ENCODE measurements around the gene TBCK. TPM values are rescaled to one million over a fixed set of nuclear protein-coding genes. Genes with fewer than 3 reads are reported as not detected.

Gene TBCK
- total RNA-seq, 1 donor from 2014 or later: 81.4 TPM

DNA sequence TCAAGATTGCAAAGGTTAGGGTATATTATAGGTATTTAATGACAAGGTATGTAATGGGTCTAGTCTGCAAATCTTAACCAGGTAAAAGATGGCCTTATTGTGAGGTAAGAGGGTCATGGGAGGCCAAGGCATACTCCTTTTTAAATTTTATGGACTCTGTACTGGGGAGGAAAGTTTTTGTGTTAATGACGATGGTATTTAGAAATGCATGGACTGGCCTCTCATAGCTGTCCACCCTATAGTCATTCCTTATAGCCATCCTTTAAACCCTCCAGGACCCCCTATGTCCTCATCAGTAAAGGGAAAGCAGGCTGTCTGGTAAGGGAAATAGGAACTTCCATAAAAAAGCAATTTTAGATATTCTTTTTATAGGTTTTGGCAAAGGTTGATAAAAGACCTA lies 1.8 kb upstream of the TBCK start:
- no peak for DNase-seq
- TF ChIP-seq, protein P1, sequence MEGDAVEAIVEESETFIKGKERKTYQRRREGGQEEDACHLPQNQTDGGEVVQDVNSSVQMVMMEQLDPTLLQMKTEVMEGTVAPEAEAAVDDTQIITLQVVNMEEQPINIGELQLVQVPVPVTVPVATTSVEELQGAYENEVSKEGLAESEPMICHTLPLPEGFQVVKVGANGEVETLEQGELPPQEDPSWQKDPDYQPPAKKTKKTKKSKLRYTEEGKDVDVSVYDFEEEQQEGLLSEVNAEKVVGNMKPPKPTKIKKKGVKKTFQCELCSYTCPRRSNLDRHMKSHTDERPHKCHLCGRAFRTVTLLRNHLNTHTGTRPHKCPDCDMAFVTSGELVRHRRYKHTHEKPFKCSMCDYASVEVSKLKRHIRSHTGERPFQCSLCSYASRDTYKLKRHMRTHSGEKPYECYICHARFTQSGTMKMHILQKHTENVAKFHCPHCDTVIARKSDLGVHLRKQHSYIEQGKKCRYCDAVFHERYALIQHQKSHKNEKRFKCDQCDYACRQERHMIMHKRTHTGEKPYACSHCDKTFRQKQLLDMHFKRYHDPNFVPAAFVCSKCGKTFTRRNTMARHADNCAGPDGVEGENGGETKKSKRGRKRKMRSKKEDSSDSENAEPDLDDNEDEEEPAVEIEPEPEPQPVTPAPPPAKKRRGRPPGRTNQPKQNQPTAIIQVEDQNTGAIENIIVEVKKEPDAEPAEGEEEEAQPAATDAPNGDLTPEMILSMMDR (IDR thresholded peaks at IDR 0.05; ENCODE audit: partially characterized antibody, unreplicated experiment): no peak
- H3K4me3 Mint-ChIP-seq (ENCODE audit: unreplicated experiment): no peak overlapping the region
- peaks cover 8% of the 10 kb centered on the region for H3K9me3 Mint-ChIP-seq (ENCODE audit: unreplicated experiment)
- no peaks in the 10 kb centered on the region for H3K27me3 Mint-ChIP-seq (ENCODE audit: unreplicated experiment)
- H3K4me1 Mint-ChIP-seq (ENCODE audit: low read depth, unreplicated experiment): peaks cover 3% of the 10 kb centered on the region
- H3K27ac Mint-ChIP-seq (ENCODE audit: unreplicated experiment): no peak overlapping the region
- peaks cover 7% of the 10 kb centered on the region for H3K36me3 Mint-ChIP-seq (ENCODE audit: unreplicated experiment)

DNA sequence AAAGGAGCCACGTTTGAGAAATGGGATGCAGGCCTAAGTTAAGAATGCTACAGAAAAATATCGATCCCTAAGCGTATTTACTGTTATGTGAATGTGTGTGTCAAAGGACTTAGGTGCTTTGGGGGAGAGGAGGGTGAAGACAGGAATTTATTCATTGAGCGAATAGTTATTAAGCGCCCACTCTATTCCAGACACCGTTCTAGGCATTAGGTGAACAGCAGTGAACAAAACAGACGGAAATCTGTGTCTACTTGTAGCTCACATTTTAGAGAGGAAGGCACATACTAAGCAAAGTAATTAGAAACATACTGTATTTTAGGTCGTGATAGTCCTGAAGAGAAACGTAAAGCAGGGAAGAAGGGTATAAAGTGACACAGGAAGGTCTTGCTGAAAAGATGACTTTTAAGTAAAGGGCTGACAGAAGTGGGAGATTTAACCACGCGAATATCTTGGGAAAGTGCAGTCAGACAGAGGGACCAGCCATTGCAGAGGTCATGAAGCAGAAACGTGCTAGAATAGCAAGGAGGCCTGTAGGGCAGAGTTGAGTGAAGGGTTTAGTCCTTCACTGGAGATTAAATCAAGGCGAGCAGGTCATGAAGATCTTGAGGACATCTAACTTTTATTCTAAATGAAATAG lies 882 bp upstream of the TBCK start:
- no peaks in the 10 kb centered on the region for H3K27me3 Mint-ChIP-seq (ENCODE audit: unreplicated experiment)
- no peak for DNase-seq
- H3K9me3 Mint-ChIP-seq (ENCODE audit: unreplicated experiment): peaks cover 6% of the 10 kb centered on the region
- TF ChIP-seq, protein P1 (IDR thresholded peaks at IDR 0.05; ENCODE audit: partially characterized antibody, unreplicated experiment): no peak
- peaks cover 7% of the 10 kb centered on the region for H3K36me3 Mint-ChIP-seq (ENCODE audit: unreplicated experiment)
- H3K27ac Mint-ChIP-seq (ENCODE audit: unreplicated experiment): no peak overlapping the region
- no peak overlapping the region for H3K4me3 Mint-ChIP-seq (ENCODE audit: unreplicated experiment)
- H3K4me1 Mint-ChIP-seq (ENCODE audit: low read depth, unreplicated experiment): peaks cover 1% of the 10 kb centered on the region

DNA sequence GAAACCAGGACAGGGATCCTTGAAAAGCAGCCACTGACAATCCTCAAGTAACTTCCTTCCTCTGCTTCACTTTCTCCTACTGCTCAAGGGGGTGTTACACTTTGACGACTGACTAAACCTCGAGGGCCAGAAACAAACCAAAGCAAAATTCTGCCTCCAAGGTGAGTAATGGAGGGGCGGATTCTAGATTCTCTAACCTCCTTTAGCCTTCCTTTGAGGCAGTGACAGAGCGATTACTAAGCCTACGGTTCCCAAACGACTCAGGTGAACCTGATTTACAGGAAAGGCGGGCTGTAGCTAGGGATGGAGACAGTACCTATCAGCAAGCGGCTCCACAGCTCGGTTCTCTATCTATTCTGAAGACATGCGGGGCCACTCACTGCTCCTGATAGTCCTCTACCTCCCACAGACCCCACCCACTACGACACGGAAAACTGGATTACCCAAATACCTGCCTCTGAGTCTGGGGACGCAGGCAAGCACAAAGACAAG lies 487 bp downstream of the TBCK start:
- H3K4me1 Mint-ChIP-seq (ENCODE audit: low read depth, unreplicated experiment): no peaks in the 10 kb centered on the region
- no peak overlapping the region for H3K4me3 Mint-ChIP-seq (ENCODE audit: unreplicated experiment)
- H3K36me3 Mint-ChIP-seq (ENCODE audit: unreplicated experiment): peaks cover 6% of the 10 kb centered on the region
- TF ChIP-seq, protein P1 (IDR thresholded peaks at IDR 0.05; ENCODE audit: partially characterized antibody, unreplicated experiment): no peak
- H3K27ac Mint-ChIP-seq (ENCODE audit: unreplicated experiment): no peak overlapping the region
- no peak for DNase-seq
- H3K9me3 Mint-ChIP-seq (ENCODE audit: unreplicated experiment): peaks cover 6% of the 10 kb centered on the region
- no peaks in the 10 kb centered on the region for H3K27me3 Mint-ChIP-seq (ENCODE audit: unreplicated experiment)

DNA sequence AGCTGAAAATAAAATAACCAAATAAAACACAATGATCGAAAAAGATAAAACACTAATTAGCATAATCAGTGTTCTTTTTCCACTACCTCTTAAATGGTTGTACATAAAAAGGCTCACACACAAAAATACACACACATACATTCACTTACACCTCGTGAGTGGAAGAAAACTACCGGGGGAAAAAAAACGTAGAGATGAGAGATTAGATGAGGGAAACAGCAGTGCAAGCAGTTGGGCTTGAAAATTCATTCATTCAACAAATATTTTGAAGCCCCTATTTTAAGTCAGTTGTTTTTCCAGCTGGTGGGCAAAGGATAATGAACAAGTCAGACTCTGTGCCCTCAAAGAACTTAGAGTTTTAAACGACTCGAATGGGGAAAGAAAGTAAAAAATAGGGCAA lies 1.0 kb downstream of the TBCK start:
- no peak for DNase-seq
- H3K4me3 Mint-ChIP-seq (ENCODE audit: unreplicated experiment): no peak overlapping the region
- H3K27me3 Mint-ChIP-seq (ENCODE audit: unreplicated experiment): no peaks in the 10 kb centered on the region
- TF ChIP-seq, protein P1 (IDR thresholded peaks at IDR 0.05; ENCODE audit: partially characterized antibody, unreplicated experiment): no peak
- peaks cover under 1% of the 10 kb centered on the region for H3K36me3 Mint-ChIP-seq (ENCODE audit: unreplicated experiment)
- H3K4me1 Mint-ChIP-seq (ENCODE audit: low read depth, unreplicated experiment): no peaks in the 10 kb centered on the region
- peaks cover under 1% of the 10 kb centered on the region for H3K9me3 Mint-ChIP-seq (ENCODE audit: unreplicated experiment)
- peak overlapping the region; percentile 75 for H3K27ac Mint-ChIP-seq (ENCODE audit: unreplicated experiment)

DNA sequence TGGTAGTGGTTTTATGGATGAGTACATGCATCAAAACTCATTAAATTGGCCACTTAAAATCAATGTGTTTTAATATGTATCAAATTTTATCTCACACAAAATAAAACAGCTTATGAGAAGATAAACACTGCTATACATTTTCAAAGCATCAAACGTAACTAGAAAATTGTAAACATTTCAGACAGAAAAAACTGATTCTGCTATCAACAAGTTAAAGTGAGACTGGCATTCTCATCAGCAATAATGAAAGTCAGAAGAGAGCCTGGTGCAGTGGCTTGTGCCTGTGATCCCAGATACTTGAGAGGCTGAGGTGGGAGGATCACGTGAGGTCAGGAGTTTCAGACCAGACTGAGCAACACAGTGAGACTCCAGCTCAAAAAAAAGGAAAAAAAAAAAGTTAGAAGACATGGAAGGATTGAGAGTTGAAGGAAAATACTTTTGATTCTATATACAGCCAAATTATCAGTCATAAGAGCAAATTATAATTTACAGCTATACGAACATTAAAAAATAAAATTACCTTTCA lies 2.9 kb downstream of the TBCK start:
- Mint-ChIP-seq H3K27ac (ENCODE audit: unreplicated experiment) (no peak overlapping the region), H3K4me3 (ENCODE audit: unreplicated experiment) (no peak overlapping the region), H3K36me3 (ENCODE audit: unreplicated experiment) (no peaks in the 10 kb centered on the region), H3K27me3 (ENCODE audit: unreplicated experiment) (no peaks in the 10 kb centered on the region), H3K4me1 (ENCODE audit: low read depth, unreplicated experiment) (no peaks in the 10 kb centered on the region), H3K9me3 (ENCODE audit: unreplicated experiment) (no peaks in the 10 kb centered on the region)
- no peak for DNase-seq
- TF ChIP-seq, protein P1 (IDR thresholded peaks at IDR 0.05; ENCODE audit: partially characterized antibody, unreplicated experiment): no peak

All from glutamatergic neuron (in vitro differentiated cells).